HEK293T (cell line): Measurements from ENCODE around the gene LKAAEAR1.

Source experiments
- CTCF ChIA-PET: fragments of 350-600 bp; formaldehyde crosslinking; extraction: SDS; loops from one replicate; lab custom pipeline; 2021; ENCODE audit warnings: antibody characterized with exemption, inconsistent platforms; lab: Yijun Ruan, JAX
- POLR2A ChIA-PET: fragments of 350-600 bp; formaldehyde crosslinking; extraction: SDS; loops from one replicate; lab custom pipeline; 2020; ENCODE audit warnings: antibody characterized with exemption, inconsistent platforms; lab: Yijun Ruan, JAX
- DNase-seq: peaks from one replicate; pipeline ENCODE4 v3.0.0; 2012; ENCODE audit warnings: mixed read lengths; ENCODE audit errors: extremely low spot score
- ARNT ChIP-seq: fragments of 450-650 bp; IDR thresholded peaks from 2 replicates; pipeline ENCODE4 v1.6.1; 2017; ENCODE audit warnings: mild to moderate bottlenecking
- BHLHE40 ChIP-seq: fragments of 450-650 bp; IDR thresholded peaks from 2 replicates; pipeline ENCODE4 v1.6.1; 2016; ENCODE audit warnings: mild to moderate bottlenecking, moderate library complexity, borderline replicate concordance
- CTBP1 ChIP-seq: fragments of 450-650 bp; IDR thresholded peaks from 2 replicates; pipeline ENCODE4 v1.6.1; 2016; ENCODE audit warnings: borderline replicate concordance
- ELF4 ChIP-seq: fragments of 450-650 bp; IDR thresholded peaks from 2 replicates; pipeline ENCODE4 v1.6.1; 2017; ENCODE audit warnings: antibody characterized with exemption
- FOXA1 ChIP-seq: fragments of 450-650 bp; IDR thresholded peaks from 2 replicates; pipeline ENCODE4 v1.6.1; 2016; ENCODE audit warnings: mild to moderate bottlenecking
- FOXK2 ChIP-seq: fragments of 450-650 bp; IDR thresholded peaks from 2 replicates; pipeline ENCODE4 v1.6.1; 2016; ENCODE audit warnings: mild to moderate bottlenecking
- FOXM1 ChIP-seq: fragments of 450-650 bp; IDR thresholded peaks from 2 replicates; pipeline ENCODE4 v1.6.1; 2017; ENCODE audit warnings: mild to moderate bottlenecking, borderline replicate concordance
- HDGF ChIP-seq: fragments of 450-650 bp; IDR thresholded peaks from 2 replicates; pipeline ENCODE4 v1.6.1; 2017; ENCODE audit warnings: antibody characterized with exemption, borderline replicate concordance
- L3MBTL2 ChIP-seq: fragments of 450-650 bp; conservative IDR thresholded peaks from 2 replicates; pipeline ENCODE4 v1.6.1; 2016; ENCODE audit warnings: mild to moderate bottlenecking
- LEF1 ChIP-seq: fragments of 450-650 bp; IDR thresholded peaks from 2 replicates; pipeline ENCODE4 v1.6.1; 2017; ENCODE audit warnings: mild to moderate bottlenecking, borderline replicate concordance
- NFRKB ChIP-seq: fragments of 450-650 bp; IDR thresholded peaks from 2 replicates; pipeline ENCODE4 v1.6.1; 2016; ENCODE audit warnings: mild to moderate bottlenecking, moderate library complexity
- PKNOX1 ChIP-seq: fragments of 450-650 bp; IDR thresholded peaks from 2 replicates; pipeline ENCODE4 v1.6.1; 2016
- SP1 ChIP-seq: fragments of 450-650 bp; IDR thresholded peaks from 2 replicates; pipeline ENCODE4 v1.6.1; 2017
- SUZ12 ChIP-seq: fragments of 450-650 bp; IDR thresholded peaks from 2 replicates; pipeline ENCODE4 v1.6.1; 2016; ENCODE audit warnings: mild to moderate bottlenecking
- TARDBP ChIP-seq: fragments of 450-650 bp; IDR thresholded peaks from 2 replicates; pipeline ENCODE4 v1.6.1; 2016
- ZNF384 ChIP-seq: fragments of 450-650 bp; IDR thresholded peaks from 2 replicates; pipeline ENCODE4 v1.6.1; 2016

The LKAAEAR1 gene

DNA sequence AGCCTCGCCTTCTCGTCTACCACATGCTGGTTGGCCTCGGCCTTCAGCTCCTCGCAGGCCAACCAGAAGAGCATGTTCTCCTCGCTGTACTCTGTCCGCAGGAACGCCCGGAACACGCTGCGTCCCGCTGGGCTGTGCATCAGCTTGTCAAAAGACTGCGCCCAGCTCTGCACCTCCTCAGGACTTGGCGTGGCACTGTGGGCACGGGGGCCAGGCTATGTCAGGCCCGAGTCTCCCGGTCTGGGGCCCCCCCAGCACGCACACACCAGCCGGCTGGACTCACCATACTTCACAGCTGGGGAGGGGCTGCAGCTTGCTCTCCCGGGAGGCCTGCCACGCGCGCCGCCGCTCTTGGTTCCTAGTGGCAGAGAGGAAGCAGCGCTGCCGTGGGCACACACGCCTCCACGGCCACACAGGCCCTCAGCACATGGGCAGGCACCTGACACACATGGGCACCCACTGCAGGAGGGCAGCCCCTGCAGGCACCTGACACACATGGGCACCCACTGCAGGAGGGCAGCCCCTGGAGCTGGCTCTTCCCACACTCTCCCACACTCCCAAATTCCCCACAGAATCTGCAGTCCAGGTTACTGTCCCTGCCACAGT is 9.9 kb downstream of the LKAAEAR1 start:
- CTCF ChIA-PET = no interaction called here
- no peak for TF ChIP-seq SUZ12
- TF ChIP-seq ARNT = no peak
- no peak for TF ChIP-seq HDGF
- TF ChIP-seq TARDBP = no peak
- TF ChIP-seq NFRKB = no peak
- TF ChIP-seq ZNF384 = no peak
- no peak for TF ChIP-seq BHLHE40
- TF ChIP-seq LEF1 = no peak
- TF ChIP-seq FOXM1 = no peak
- no peak for DNase-seq
- POLR2A ChIA-PET = no interaction called here

DNA sequence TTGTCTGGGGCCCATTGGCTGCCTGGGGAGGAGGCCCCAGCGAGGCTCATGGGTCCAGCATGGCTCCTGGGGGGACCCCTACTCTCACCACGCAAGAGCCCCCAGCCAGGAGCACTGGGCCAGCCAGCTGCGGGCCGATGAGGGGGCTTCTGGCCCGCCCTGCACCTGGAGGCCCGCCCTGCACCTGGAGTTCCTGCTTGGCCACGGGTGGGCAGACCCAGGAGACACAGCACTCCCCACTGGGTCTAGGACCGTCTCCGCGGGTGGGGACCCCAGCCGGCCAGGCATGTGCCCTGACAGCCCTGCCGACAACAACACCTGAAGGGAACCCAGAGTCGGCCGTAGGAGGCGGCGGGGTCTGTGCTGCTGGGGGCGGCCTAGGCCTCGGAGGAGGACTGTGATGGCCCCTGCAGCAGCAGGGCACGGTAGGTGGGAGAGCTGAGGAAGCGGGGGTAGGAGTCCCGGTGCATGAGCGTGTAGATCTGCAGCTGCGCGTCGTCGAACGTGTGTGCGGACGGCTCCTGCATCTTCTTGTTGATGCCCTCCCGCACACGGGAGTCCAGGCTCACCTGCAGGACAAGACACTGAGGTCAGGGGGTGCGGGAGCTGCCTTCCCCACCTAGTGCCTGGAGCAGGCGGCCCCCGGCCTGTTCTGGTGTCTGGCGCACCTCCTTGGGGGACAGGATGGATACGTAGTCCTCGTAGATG is 10.6 kb downstream of the LKAAEAR1 start:
- ChIA-PET CTCF (no interaction called here), POLR2A (no interaction called here)
- DNase-seq = no peak
- no peak for TF ChIP-seq FOXA1

DNA sequence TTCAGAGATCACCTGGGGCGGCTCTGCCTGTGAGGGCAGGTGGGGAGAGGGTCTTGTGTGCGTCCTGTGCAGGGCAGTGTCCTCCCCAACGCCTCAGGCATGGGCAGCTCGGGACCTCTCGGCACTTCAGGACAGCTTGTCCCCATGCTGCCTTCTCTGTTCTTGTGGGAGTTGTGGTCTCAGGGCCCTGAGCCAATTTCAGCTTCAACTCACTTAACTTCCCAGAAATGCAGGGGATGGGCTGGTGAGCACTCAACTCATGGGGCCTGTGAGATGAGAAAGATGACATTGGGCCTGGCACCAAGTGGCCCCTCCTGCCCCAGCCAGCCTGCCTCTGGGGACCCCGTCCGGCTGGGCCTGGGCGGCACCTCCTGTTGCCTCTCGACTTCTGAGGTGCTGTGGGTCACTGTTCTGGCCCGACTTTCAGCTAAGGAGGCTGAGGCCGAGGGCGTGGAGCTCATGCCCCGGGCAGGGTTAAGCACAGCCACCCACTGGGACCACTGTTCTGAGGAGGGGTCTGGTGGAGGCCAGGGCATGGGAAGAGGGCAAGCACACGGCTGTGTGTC is 11.6 kb downstream of the LKAAEAR1 start:
- ChIA-PET POLR2A (interaction anchor here (1.9 kb wide), 1 partner anchor 10 kb away, joined by 10 read pairs; the partner anchor contains the start of gene TCEA2), CTCF (interaction anchor here (0.6 kb wide), 1 partner anchor 117 kb away, joined by 3 read pairs; no protein-coding TSS in a partner anchor)
- no peak for TF ChIP-seq FOXM1
- no peak for TF ChIP-seq HDGF
- no peak for TF ChIP-seq ZNF384
- no peak for TF ChIP-seq NFRKB
- no peak for TF ChIP-seq TARDBP
- TF ChIP-seq FOXK2 = no peak
- TF ChIP-seq ELF4 = no peak
- no peak for TF ChIP-seq BHLHE40
- no peak for TF ChIP-seq CTBP1
- TF ChIP-seq FOXA1 = no peak
- TF ChIP-seq PKNOX1 = no peak
- TF ChIP-seq SUZ12 = no peak
- no peak for TF ChIP-seq SP1
- no peak for TF ChIP-seq L3MBTL2
- TF ChIP-seq ARNT = no peak
- no peak for TF ChIP-seq LEF1
- DNase-seq = no peak

DNA sequence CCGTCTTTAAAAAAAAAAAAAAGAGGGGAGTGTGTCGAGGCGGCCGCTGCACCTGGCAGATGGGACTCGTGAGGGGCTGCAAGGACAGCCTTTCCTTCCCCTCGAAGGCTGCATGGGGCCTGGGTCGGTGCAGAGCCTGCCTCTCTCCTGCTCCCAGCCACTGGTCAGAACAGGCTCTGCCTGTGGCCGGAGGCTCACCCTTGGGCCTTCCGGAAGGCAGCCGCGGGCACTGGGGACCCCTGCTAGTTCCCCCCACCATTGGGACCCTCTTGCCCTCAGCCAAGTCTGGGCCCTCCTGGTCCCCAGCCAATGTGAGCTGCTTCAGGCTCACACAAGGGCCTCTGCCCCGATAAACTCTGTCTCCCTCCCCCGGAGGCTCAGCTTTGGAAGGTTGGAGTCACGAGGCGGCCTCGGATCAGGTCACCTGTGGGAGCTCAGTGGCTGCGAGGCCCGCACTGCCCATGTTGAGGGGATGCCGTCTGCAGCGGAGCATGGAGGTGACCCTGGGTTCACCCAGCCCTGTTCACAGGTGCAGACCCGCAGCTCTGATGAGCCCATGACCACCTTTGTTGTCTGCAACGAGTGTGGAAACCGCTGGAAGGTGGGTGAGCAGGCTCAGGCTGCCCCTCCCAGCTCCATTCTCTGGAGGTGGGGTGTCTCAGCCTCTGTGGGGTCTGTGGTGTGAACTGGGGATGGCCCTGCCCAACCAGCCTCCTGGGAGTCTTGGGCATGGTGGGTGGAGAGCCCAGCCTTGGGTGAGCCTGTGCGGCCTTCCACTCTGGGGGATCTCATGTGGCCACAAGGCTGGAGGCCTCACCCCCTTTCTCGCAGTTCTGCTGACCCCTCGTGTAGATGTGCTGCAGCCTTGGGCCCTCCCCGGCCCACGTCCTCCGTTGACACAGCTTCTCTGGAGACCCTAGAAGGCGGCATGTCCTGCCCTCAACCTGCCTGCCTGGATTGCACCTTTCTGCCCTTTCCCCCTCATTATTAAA is 12.6 kb downstream of the LKAAEAR1 start:
- ChIA-PET CTCF (interaction anchor here (0.6 kb wide), 1 partner anchor 118 kb away, joined by 3 read pairs; no protein-coding TSS in a partner anchor), POLR2A (interaction anchor here (1.9 kb wide), 1 partner anchor 9 kb away, joined by 10 read pairs; the partner anchor contains the start of gene TCEA2)
- no peak for TF ChIP-seq PKNOX1
- no peak for TF ChIP-seq NFRKB
- no peak for TF ChIP-seq LEF1
- TF ChIP-seq TARDBP = no peak
- no peak for TF ChIP-seq SUZ12
- TF ChIP-seq ZNF384 = no peak
- TF ChIP-seq ELF4 = no peak
- no peak for TF ChIP-seq HDGF
- TF ChIP-seq L3MBTL2 = no peak
- TF ChIP-seq CTBP1 = no peak
- TF ChIP-seq FOXA1 = no peak
- no peak for TF ChIP-seq BHLHE40
- DNase-seq = no peak

GRCh38 chr20:64070244-64070993 is 13.8 kb downstream of the LKAAEAR1 start:
- POLR2A ChIA-PET = no interaction called here

More at GRCh38 chr20:64070244-64070993, 13.8 kb downstream of the LKAAEAR1 start:
- CTCF ChIA-PET = interaction anchor here (0.6 to 1.8 kb wide), 3 partner anchors 9 to 31 kb away, joined by 3 to 5 read pairs (median 4); partner anchors contain the start of genes LKAAEAR1, OPRL1 and RGS19
- TF ChIP-seq BHLHE40 (no peak), FOXM1 (no peak), PKNOX1 (no peak), NFRKB (no peak)
- no peak for DNase-seq
